HepG2 (cell line): ENCODE results near the gene ID4. TPM values are rescaled to one million over a fixed set of nuclear protein-coding genes. Genes with fewer than 3 reads are reported as not detected.

ENCODE experiments used
- ATAC-seq: fragments of 200-7000 bp; cut with Tn5 transposase; 3 replicates; pipeline ENCODE4 v1.9.1; 2020; ENCODE audit warnings: mild to moderate bottlenecking, moderate library complexity
- BruUV-seq: library from RNA; stranded (reverse); fragments of 400-500 nt; replicated peaks from 2 replicates; lab custom pipeline; 2021; lab: Mats Ljungman, UMichigan
- CTCF ChIA-PET: fragments of 300-600 bp; formaldehyde crosslinking; extraction: SDS; loops from one replicate; lab custom pipeline; 2021; ENCODE audit warnings: low total read pairs, inconsistent platforms, low intra/inter-chr PET ratio; lab: Yijun Ruan, JAX
- POLR2A ChIA-PET: fragments of 350-600 bp; sonication (Branson Sonifier 250); formaldehyde crosslinking; loops from one replicate; lab custom pipeline; 2020; ENCODE audit warnings: antibody characterized with exemption, inconsistent platforms; lab: Yijun Ruan, JAX
- DNase-seq: peaks from one replicate; pipeline ENCODE4 v3.0.0-alpha.2; 2015; ENCODE audit warnings: low spot score
- FAIRE-seq: peaks from 3 replicates; lab custom pipeline; 2011; peaks lifted over from hg19 to GRCh38; lab: Jason Lieb, UNC
- H2AFZ ChIP-seq: one replicate; pipeline ENCODE4 v1.6.1; 2011; ENCODE audit warnings: low read length, inconsistent platforms
- H3K27ac ChIP-seq: fragments of 300-600 bp; 3 replicates; pipeline ENCODE4 v1.8.0; 2011; ENCODE audit warnings: mixed run types, mild to moderate bottlenecking, mixed read lengths, low read length, inconsistent platforms; ENCODE audit not compliant: insufficient read depth; ENCODE audit errors: extremely low read length
- H3K27me3 ChIP-seq, 2 experiments: fragments of 200-600 bp in 1 of 2; 2 replicates in 1 of 2; 3 replicates in 1 of 2; pipeline versions ENCODE4 v1.6.0 to v1.8.0; 2011; ENCODE audit warnings: low read length in 2 of 2, mild to moderate bottlenecking in 2 of 2, moderate library complexity in 2 of 2, inconsistent platforms in 1 of 2; ENCODE audit not compliant: insufficient read depth in 2 of 2, control insufficient read depth in 1 of 2
- H3K36me3 ChIP-seq, 2 experiments: fragments of 200-600 bp in 1 of 2; replicated peaks in 1 of 2; 2 replicates in 1 of 2; 3 replicates in 1 of 2; pipeline versions ENCODE4 v1.5.1 to v1.8.0; 2011; ENCODE audit warnings: low read length in 2 of 2, inconsistent platforms in 1 of 2; ENCODE audit not compliant: insufficient read depth in 2 of 2, control insufficient read depth in 1 of 2
- H3K4me1 ChIP-seq: 2 replicates; pipeline ENCODE4 v1.5.1; 2012; ENCODE audit warnings: low read length, inconsistent platforms; ENCODE audit not compliant: insufficient read depth
- H3K4me2 ChIP-seq: 2 replicates; pipeline ENCODE4 v1.6.0; 2011; ENCODE audit warnings: low read depth, low read length, inconsistent platforms
- H3K4me3 ChIP-seq, 3 experiments: fragments of 200-600 bp in 1 of 3; sonication (generic), shearing (Covaris generic) in 1 of 3; replicated peaks in 1 of 3; 2 replicates each; pipeline ENCODE4 v1.5.1; 2011 to 2016; ENCODE audit warnings: low read length in 3 of 3, inconsistent platforms in 2 of 3, low read depth in 2 of 3, mild to moderate bottlenecking in 2 of 3, control low read depth in 1 of 3, mixed read lengths in 1 of 3; ENCODE audit not compliant: insufficient read depth in 1 of 3
- H3K79me2 ChIP-seq: one replicate; pipeline ENCODE4 v1.6.1; 2011; ENCODE audit warnings: low read length, inconsistent platforms; ENCODE audit not compliant: insufficient read depth
- H3K9ac ChIP-seq: 2 replicates; pipeline ENCODE4 v1.6.0; 2011; ENCODE audit warnings: mild to moderate bottlenecking, low read depth, low read length, inconsistent platforms; ENCODE audit not compliant: insufficient read depth
- H3K9me3 ChIP-seq: 2 replicates; pipeline ENCODE4 v1.5.1; 2012; ENCODE audit warnings: mild to moderate bottlenecking, low read length
- H4K20me1 ChIP-seq: 2 replicates; pipeline ENCODE4 v1.6.0; 2011; ENCODE audit warnings: inconsistent platforms, mild to moderate bottlenecking, low read length, moderate library complexity; ENCODE audit not compliant: insufficient read depth
- AGO1 ChIP-seq: fragments of 200-400 bp; formaldehyde crosslinking; IDR thresholded peaks from 2 replicates; pipeline ENCODE4 v1.6.1; 2017; ENCODE audit warnings: mild to moderate bottlenecking, low read depth, low read length, moderate library complexity; ENCODE audit not compliant: poor library complexity, severe bottlenecking
- ELF1 ChIP-seq: sonication (generic); formaldehyde crosslinking; IDR thresholded peaks from 2 replicates; pipeline ENCODE4 v1.4.0; 2020; ENCODE audit warnings: missing genetic modification reagents
- FIP1L1 ChIP-seq: fragments of 200-400 bp; formaldehyde crosslinking; IDR thresholded peaks from 2 replicates; pipeline ENCODE4 v1.6.1; 2018; ENCODE audit warnings: low read depth, mild to moderate bottlenecking, low read length, moderate library complexity, borderline replicate concordance; ENCODE audit not compliant: insufficient read depth
- FOXJ3 ChIP-seq: sonication (generic); formaldehyde crosslinking; IDR thresholded peaks from 2 replicates; pipeline ENCODE4 v1.4.0; 2020; ENCODE audit warnings: missing genetic modification reagents, mild to moderate bottlenecking, borderline replicate concordance
- HNF4A ChIP-seq: sonication (generic); formaldehyde crosslinking; IDR thresholded peaks from 2 replicates; pipeline ENCODE4 v1.4.0; 2020; ENCODE audit warnings: missing genetic modification reagents
- KDM2A ChIP-seq: sonication (generic); formaldehyde crosslinking; IDR thresholded peaks from 2 replicates; pipeline ENCODE4 v1.4.0; 2020; ENCODE audit warnings: low read depth, missing genetic modification reagents, borderline replicate concordance
- MBNL3 ChIP-seq: fragments of 250-450 bp; sonication (Bioruptor Pico); conservative IDR thresholded peaks from 2 replicates; pipeline ENCODE4 v1.8.0; 2022; ENCODE audit warnings: mild to moderate bottlenecking, inconsistent platforms
- MIER2 ChIP-seq: IDR thresholded peaks from 2 replicates; pipeline ENCODE4 v1.6.1; 2016; ENCODE audit warnings: missing biosample characterization, missing genetic modification reagents
- TCF7 ChIP-seq: sonication (generic); IDR thresholded peaks from 2 replicates; pipeline ENCODE4 v1.6.1; 2016; ENCODE audit warnings: antibody characterized with exemption, low read depth
- ZFX ChIP-seq: sonication (generic); formaldehyde crosslinking; IDR thresholded peaks from 2 replicates; pipeline ENCODE4 v1.4.0; 2020; ENCODE audit warnings: mild to moderate bottlenecking, low read depth, missing genetic modification reagents, moderate library complexity
- ZIK1 ChIP-seq: sonication (generic); formaldehyde crosslinking; IDR thresholded peaks from 2 replicates; pipeline ENCODE4 v1.5.0; 2020; ENCODE audit warnings: mild to moderate bottlenecking, low read depth, missing genetic modification reagents, borderline replicate concordance
- ZMYM3 ChIP-seq: sonication (generic); formaldehyde crosslinking; IDR thresholded peaks from 2 replicates; pipeline ENCODE4 v1.5.1; 2020; ENCODE audit warnings: mild to moderate bottlenecking, missing genetic modification reagents
- ZNF460 ChIP-seq: sonication (generic); formaldehyde crosslinking; IDR thresholded peaks from 2 replicates; pipeline ENCODE4 v1.5.1; 2020; ENCODE audit warnings: missing genetic modification reagents, mild to moderate bottlenecking, borderline replicate concordance
- ZNF572 ChIP-seq: sonication (generic); formaldehyde crosslinking; IDR thresholded peaks from 2 replicates; pipeline ENCODE4 v1.5.1; 2020; ENCODE audit warnings: mild to moderate bottlenecking, missing genetic modification reagents
- ZNF598 ChIP-seq: sonication (generic); formaldehyde crosslinking; IDR thresholded peaks from 2 replicates; pipeline ENCODE4 v1.5.1; 2020; ENCODE audit warnings: mild to moderate bottlenecking, missing genetic modification reagents, borderline replicate concordance
- ZNF678 ChIP-seq: sonication (generic); formaldehyde crosslinking; IDR thresholded peaks from 2 replicates; pipeline ENCODE4 v1.4.0; 2020; ENCODE audit warnings: mild to moderate bottlenecking, missing genetic modification reagents
- WGBS: methylation state at CpG from one replicate; pipeline ENCODE4 v1.1.6; 2017; ENCODE audit warnings: low lambda C conversion rate; 5-methylcytosine and 5-hydroxymethylcytosine counted together
- in situ Hi-C: cut with HindIII; loops from 2 replicates; pipeline ENCODE4 v1.10.0; 2017; ENCODE audit warnings: low pct_unique_long_range_greater_than_20kb; ENCODE audit not compliant: extremely low pct_ligation_motif_present
- intact Hi-C: fragments of 100-400 bp; cut with micrococcal nuclease; formaldehyde crosslinking; loops from one replicate; pipeline ENCODE4 v1.10.0; 2022; ENCODE audit not compliant: unreplicated experiment
- polyA plus RNA-seq, 8 experiments: library from polyadenylated mRNA; depleted of rRNA in 3 of 8; stranded (reverse) in 7 of 8; unstranded in 1 of 8; fragments of >200 nt; fragmentation: Illumina TruSeq in 4 of 8; extraction: Trizol in 4 of 8; gene quantifications; 2 replicates each; pipeline versions ENCODE4 v1.2.1 to v1.2.3, GENCODE V29; 2011 to 2016; ENCODE audit warnings: low read depth in 4 of 8, missing spikeins in 1 of 8, mixed read lengths in 1 of 8; ENCODE audit not compliant: insufficient read depth in 1 of 8
- total RNA-seq, 5 experiments: library from RNA; depleted of rRNA; stranded (reverse); fragments of >200 nt; fragmentation: Illumina TruSeq; extraction: Trizol; gene quantifications; 2 replicates each; pipeline ENCODE4 v1.2.3, GENCODE V29; 2016; ENCODE audit warnings: low read depth in 1 of 5
- TF ChIP-seq, protein P1 (sequence below): sonication (generic); formaldehyde crosslinking; IDR thresholded peaks from 2 replicates; pipeline ENCODE4 v1.8.0; 2022; ENCODE audit warnings: mild to moderate bottlenecking, missing genetic modification reagents; ENCODE audit not compliant: insufficient replicate concordance
- TF ChIP-seq, protein P2 (sequence below): sonication (generic); formaldehyde crosslinking; IDR thresholded peaks from 2 replicates; pipeline ENCODE4 v1.5.0; 2020; ENCODE audit warnings: missing genetic modification reagents

Gene ID4
- total and polyA plus RNA-seq, 2 of the 13 experiments (the other 11 are each of a cell fraction or from before 2014, with no cell fraction given), result 0.20 to 0.44 TPM

DNA sequence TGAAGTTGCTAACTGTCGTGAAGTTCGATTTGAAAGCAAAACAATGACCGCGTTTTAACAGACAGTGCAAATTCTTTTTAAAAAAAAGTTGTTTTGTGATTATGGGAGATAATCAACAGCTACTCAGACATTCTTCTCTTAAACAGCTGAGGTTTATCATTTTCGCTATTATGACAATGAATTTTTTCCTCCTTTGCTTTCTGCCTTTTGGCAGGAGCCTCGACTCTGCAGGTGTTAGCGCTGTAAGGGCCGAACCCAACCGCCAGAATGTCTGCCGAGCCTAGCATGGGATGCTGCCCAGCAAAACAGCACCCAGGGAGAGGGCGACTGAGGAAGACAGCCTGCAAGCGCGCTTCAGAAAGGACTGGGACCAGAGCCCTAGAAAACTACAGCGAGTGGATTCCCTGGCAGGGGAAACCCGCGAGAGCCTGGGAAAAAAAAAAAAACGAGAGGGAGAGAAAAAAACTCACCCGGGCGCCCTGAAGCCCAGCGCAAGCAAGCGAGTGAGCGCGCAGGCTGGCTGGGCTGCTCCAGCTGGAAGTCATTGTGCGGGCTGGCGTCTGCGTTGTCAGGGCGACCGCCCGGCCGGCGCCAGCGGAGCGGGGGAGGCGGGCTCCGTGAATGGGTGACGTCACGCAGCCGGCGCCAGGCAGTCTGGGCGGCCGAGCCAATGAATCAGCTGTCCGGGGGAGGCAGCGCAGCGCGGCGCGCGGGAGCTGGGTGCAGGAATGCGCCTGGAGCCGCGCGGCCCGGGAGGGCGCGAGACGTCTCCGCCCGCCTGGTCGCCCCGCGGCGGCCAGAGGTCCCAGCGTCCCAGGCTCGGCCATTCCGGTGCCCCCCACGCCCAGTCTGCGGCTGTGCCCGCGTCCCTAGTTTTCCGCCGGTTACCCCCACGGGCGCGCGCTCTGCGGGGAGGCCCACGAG, 32.7 kb upstream of the ID4 start:
- Histone ChIP-seq H2AFZ (peak overlapping the region; percentile 92), H3K36me3 (no peaks in the 10 kb centered on the region), H3K79me2 (no peaks in the 10 kb centered on the region), H3K9ac (peak overlapping the region; percentile 84), H3K4me3 (peak overlapping the region; percentile 62 to 82 (median 77)), H3K9me3 (no peaks in the 10 kb centered on the region), H3K4me2 (peak overlapping the region; percentile 96), H3K27me3 (no peaks in the 10 kb centered on the region), H3K27ac (peak overlapping the region; percentile 84), H3K4me1 (peaks cover 34% of the 10 kb centered on the region), H4K20me1 (no peaks in the 10 kb centered on the region)
- in situ Hi-C loops, result no loop called here
- 1% methylated on average over 61 of the region's 77 CpGs for WGBS
- BruUV-seq, result TSS peak; percentile 77
- intact Hi-C loops, result loop anchor here (1.0 to 10.0 kb wide), 3 partner anchors 35 to 600 kb away; partner anchors contain the start of gene E2F3
- DNase-seq (peak; percentile 95), ATAC-seq (peak; percentile 98), FAIRE-seq (peak; percentile 64)
- ChIA-PET CTCF (no interaction called here), POLR2A (interaction anchor here (0.6 to 1.0 kb wide), 3 partner anchors 23 to 35 kb away, joined by 3 to 4 read pairs (median 3); no protein-coding TSS in a partner anchor)
- TF ChIP-seq AGO1 (no peak), HNF4A (CRISPR knock-in tag) (peak; percentile 39; the same call in 1 of the 2 replicates), ZIK1 (CRISPR knock-in tag) (peak; percentile 90; the same call in 1 of the 2 replicates), MIER2 (CRISPR knock-in tag) (no peak), ZFX (CRISPR knock-in tag) (peak; percentile 36; the same call in 1 of the 2 replicates), MBNL3 (CRISPR knock-in tag) (no peak), ZNF678 (no peak), ZNF572 (CRISPR knock-in tag) (no peak; the same call in 1 of the 2 replicates), TCF7 (no peak), ZMYM3 (CRISPR knock-in tag) (peak; percentile 55; the same call in 1 of the 2 replicates), ZNF598 (CRISPR knock-in tag) (peak; percentile 42; the same call in 1 of the 2 replicates), FOXJ3 (peak; percentile 46; the same call in 1 of the 2 replicates), KDM2A (CRISPR knock-in tag) (peak; percentile 90), FIP1L1 (no peak), ELF1 (CRISPR knock-in tag) (no peak; the same call in 1 of the 2 replicates), ZNF460 (no peak; the same call in 1 of the 2 replicates)
- TF ChIP-seq, protein P1, sequence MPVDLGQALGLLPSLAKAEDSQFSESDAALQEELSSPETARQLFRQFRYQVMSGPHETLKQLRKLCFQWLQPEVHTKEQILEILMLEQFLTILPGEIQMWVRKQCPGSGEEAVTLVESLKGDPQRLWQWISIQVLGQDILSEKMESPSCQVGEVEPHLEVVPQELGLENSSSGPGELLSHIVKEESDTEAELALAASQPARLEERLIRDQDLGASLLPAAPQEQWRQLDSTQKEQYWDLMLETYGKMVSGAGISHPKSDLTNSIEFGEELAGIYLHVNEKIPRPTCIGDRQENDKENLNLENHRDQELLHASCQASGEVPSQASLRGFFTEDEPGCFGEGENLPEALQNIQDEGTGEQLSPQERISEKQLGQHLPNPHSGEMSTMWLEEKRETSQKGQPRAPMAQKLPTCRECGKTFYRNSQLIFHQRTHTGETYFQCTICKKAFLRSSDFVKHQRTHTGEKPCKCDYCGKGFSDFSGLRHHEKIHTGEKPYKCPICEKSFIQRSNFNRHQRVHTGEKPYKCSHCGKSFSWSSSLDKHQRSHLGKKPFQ (CRISPR knock-in tag), result peak; percentile 89
- TF ChIP-seq, protein P2, sequence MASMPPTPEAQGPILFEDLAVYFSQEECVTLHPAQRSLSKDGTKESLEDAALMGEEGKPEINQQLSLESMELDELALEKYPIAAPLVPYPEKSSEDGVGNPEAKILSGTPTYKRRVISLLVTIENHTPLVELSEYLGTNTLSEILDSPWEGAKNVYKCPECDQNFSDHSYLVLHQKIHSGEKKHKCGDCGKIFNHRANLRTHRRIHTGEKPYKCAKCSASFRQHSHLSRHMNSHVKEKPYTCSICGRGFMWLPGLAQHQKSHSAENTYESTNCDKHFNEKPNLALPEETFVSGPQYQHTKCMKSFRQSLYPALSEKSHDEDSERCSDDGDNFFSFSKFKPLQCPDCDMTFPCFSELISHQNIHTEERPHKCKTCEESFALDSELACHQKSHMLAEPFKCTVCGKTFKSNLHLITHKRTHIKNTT (CRISPR knock-in tag), result 0 out of 2 replicates have a peak, but pooled peaks have one; percentile 16
